GM12878 (cell line): Measurements from ENCODE around the gene AP3S1. TPM values are rescaled to one million over a fixed set of nuclear protein-coding genes. Genes with fewer than 3 reads are reported as not detected.

ENCODE experiments used
- ATAC-seq: fragments of 200-7000 bp; cut with Tn5 transposase; 3 replicates; pipeline ENCODE4 v1.9.1; 2020; ENCODE audit warnings: mild to moderate bottlenecking, moderate library complexity
- BruUV-seq: library from RNA; stranded (reverse); fragments of 400-500 nt; replicated peaks from 2 replicates; lab custom pipeline; 2021; lab: Mats Ljungman, UMichigan
- CTCF ChIA-PET: fragments of 300-600 bp; sonication (Branson Sonifier 250); formaldehyde crosslinking; extraction: SDS; loops from one replicate; lab custom pipeline; 2021; ENCODE audit warnings: inconsistent platforms; lab: Yijun Ruan, JAX
- POLR2A ChIA-PET: fragments of 350-600 bp; formaldehyde crosslinking; extraction: SDS; loops from one replicate; lab custom pipeline; 2021; ENCODE audit warnings: inconsistent platforms; lab: Charles Lee
- RAD21 ChIA-PET: fragments of 300-600 bp; sonication (Branson Sonifier 250); formaldehyde crosslinking; loops from one replicate; lab custom pipeline; 2023; ENCODE audit warnings: antibody characterized with exemption; ENCODE audit not compliant: unreplicated experiment; lab: Charles Lee
- SMC1A ChIA-PET: fragments of 300-600 bp; sonication (Branson Sonifier 250); formaldehyde crosslinking; loops from one replicate; lab custom pipeline; 2023; ENCODE audit not compliant: unreplicated experiment, uncharacterized antibody; lab: Charles Lee
- DNase-seq: peaks from one replicate; pipeline ENCODE4 v3.0.0-alpha.2; 2011; ENCODE audit warnings: low read depth, low spot score
- FAIRE-seq: peaks from 3 replicates; lab custom pipeline; 2011; peaks lifted over from hg19 to GRCh38; lab: Jason Lieb, UNC
- H2AFZ ChIP-seq: 2 replicates; pipeline ENCODE4 v1.6.0; 2011; ENCODE audit warnings: low read depth, low read length, control low read depth; ENCODE audit not compliant: control insufficient read depth
- H3K27ac ChIP-seq: 2 replicates; pipeline ENCODE4 v1.5.1; 2011; ENCODE audit warnings: control low read depth; ENCODE audit not compliant: control insufficient read depth, insufficient read depth
- H3K27me3 ChIP-seq, 2 experiments: replicated peaks in 1 of 2; 2 replicates each; pipeline versions ENCODE4 v1.6.0 to v1.6.1; 2011; ENCODE audit warnings: low read length in 1 of 2; ENCODE audit not compliant: control insufficient read depth in 2 of 2, insufficient read depth in 2 of 2
- H3K36me3 ChIP-seq, 2 experiments: 2 replicates each; pipeline ENCODE4 v1.5.1; 2011; ENCODE audit warnings: low read length in 1 of 2; ENCODE audit not compliant: control insufficient read depth in 2 of 2, insufficient read depth in 2 of 2
- H3K4me1 ChIP-seq: 2 replicates; pipeline ENCODE4 v1.6.1; 2011; ENCODE audit warnings: mild to moderate bottlenecking, low read length, moderate library complexity, mixed read lengths; ENCODE audit not compliant: control insufficient read depth, insufficient read depth
- H3K4me2 ChIP-seq: 2 replicates; pipeline ENCODE4 v1.6.0; 2011; ENCODE audit warnings: control low read depth; ENCODE audit not compliant: control insufficient read depth, insufficient read depth
- H3K4me3 ChIP-seq: fragments of 200-600 bp; sonication (generic); 2 replicates; pipeline ENCODE4 v1.5.1; 2016
- H3K79me2 ChIP-seq: 2 replicates; pipeline ENCODE4 v1.6.0; 2011; ENCODE audit warnings: low read length; ENCODE audit not compliant: control insufficient read depth, insufficient read depth
- H3K9ac ChIP-seq: 2 replicates; pipeline ENCODE4 v1.8.0; 2011; ENCODE audit warnings: low read length, control low read depth, mixed read lengths; ENCODE audit not compliant: control insufficient read depth, insufficient read depth
- H3K9me3 ChIP-seq: replicated peaks from 3 replicates; pipeline ENCODE4 v1.5.1; 2011; ENCODE audit warnings: mild to moderate bottlenecking, low read length; ENCODE audit not compliant: control insufficient read depth, insufficient read depth
- H4K20me1 ChIP-seq: 2 replicates; pipeline ENCODE4 v1.6.0; 2011; ENCODE audit not compliant: control insufficient read depth, insufficient read depth
- EZH2 ChIP-seq: IDR thresholded peaks from 2 replicates; pipeline ENCODE4 v1.6.1; 2012; ENCODE audit warnings: low read depth, mild to moderate bottlenecking, control low read depth, inconsistent platforms, low read length, borderline replicate concordance; ENCODE audit not compliant: control insufficient read depth
- FOS ChIP-seq: IDR thresholded peaks from 3 replicates; pipeline ENCODE4 v1.6.1; 2011; ENCODE audit warnings: borderline replicate concordance; ENCODE audit not compliant: insufficient read length; ENCODE audit errors: extremely low read depth
- IKZF2 ChIP-seq, 2 experiments: fragments of 450-650 bp; IDR thresholded peaks; 2 replicates each; pipeline ENCODE4 v1.6.1; 2017; ENCODE audit warnings: mild to moderate bottlenecking in 2 of 2, moderate library complexity in 2 of 2
- IRF3 ChIP-seq: fragments of 450-650 bp; IDR thresholded peaks from 2 replicates; pipeline ENCODE4 v1.6.1; 2014; ENCODE audit warnings: mild to moderate bottlenecking
- KDM1A ChIP-seq: fragments of 200-600 bp; sonication (generic); IDR thresholded peaks from 2 replicates; pipeline ENCODE4 v1.6.1; 2016; ENCODE audit warnings: borderline replicate concordance
- MTA2 ChIP-seq: fragments of 450-650 bp; IDR thresholded peaks from 2 replicates; pipeline ENCODE4 v1.6.1; 2016; ENCODE audit warnings: low read depth, mild to moderate bottlenecking, moderate library complexity
- MTA3 ChIP-seq: IDR thresholded peaks from 2 replicates; pipeline ENCODE4 v1.6.1; 2012; ENCODE audit warnings: low read length, inconsistent platforms, borderline replicate concordance
- NBN ChIP-seq: fragments of 450-650 bp; IDR thresholded peaks from 2 replicates; pipeline ENCODE4 v1.6.1; 2016
- NFXL1 ChIP-seq: fragments of 450-650 bp; IDR thresholded peaks from 2 replicates; pipeline ENCODE4 v1.6.1; 2017; ENCODE audit warnings: antibody characterized with exemption, mild to moderate bottlenecking, borderline replicate concordance
- NR2C1 ChIP-seq: fragments of 450-650 bp; IDR thresholded peaks from 2 replicates; pipeline ENCODE4 v1.6.1; 2017; ENCODE audit warnings: antibody characterized with exemption, mild to moderate bottlenecking, moderate library complexity
- NR2C2 ChIP-seq: IDR thresholded peaks from 2 replicates; pipeline ENCODE4 v1.6.1; 2011; ENCODE audit warnings: borderline replicate concordance, low read depth; ENCODE audit not compliant: control insufficient read depth, insufficient read length
- NR2F1 ChIP-seq: fragments of 450-650 bp; conservative IDR thresholded peaks from 2 replicates; pipeline ENCODE4 v1.6.1; 2017; ENCODE audit warnings: mild to moderate bottlenecking
- PAX5 ChIP-seq: IDR thresholded peaks from 2 replicates; pipeline ENCODE4 v1.6.1; 2011; ENCODE audit warnings: low read depth, low read length, borderline replicate concordance
- SIN3A ChIP-seq: IDR thresholded peaks from 2 replicates; pipeline ENCODE4 v1.6.1; 2012; ENCODE audit warnings: low read depth, low read length, improper control_type of control experiment
- SREBF2 ChIP-seq: IDR thresholded peaks from 2 replicates; pipeline ENCODE4 v1.6.1; 2012; ENCODE audit warnings: mild to moderate bottlenecking, low read length
- ZNF622 ChIP-seq: fragments of 450-650 bp; IDR thresholded peaks from 2 replicates; pipeline ENCODE4 v1.6.1; 2017; ENCODE audit warnings: mild to moderate bottlenecking, inconsistent platforms
- ZSCAN29 ChIP-seq: fragments of 450-650 bp; IDR thresholded peaks from 2 replicates; pipeline ENCODE4 v1.6.1; 2017; ENCODE audit warnings: mild to moderate bottlenecking, moderate library complexity
- WGBS: methylation state at CpG from one replicate; pipeline ENCODE4 v1.1.6; 2016; ENCODE audit warnings: low lambda C conversion rate; ENCODE audit not compliant: insufficient replicate concordance, insufficient coverage; ENCODE audit errors: missing lambda C conversion rate; 5-methylcytosine and 5-hydroxymethylcytosine counted together
- in situ Hi-C: fragments of 300-500 bp; cut with MboI; formaldehyde crosslinking; loops from 9 replicates; pipeline ENCODE4 v1.14.3; 2018; ENCODE audit warnings: mixed read lengths
- intact Hi-C: fragments of 100-400 bp; cut with micrococcal nuclease; formaldehyde crosslinking; loops from one replicate; pipeline ENCODE4 v1.14.2; 2022; ENCODE audit not compliant: unreplicated experiment
- polyA plus RNA-seq, 11 experiments: library from polyadenylated mRNA; depleted of rRNA in 4 of 11; unstranded in 6 of 11; stranded (reverse) in 5 of 11; fragments of >200 nt; fragmentation: Nextera tagmentation in 4 of 11; fragmentation: Illumina TruSeq in 1 of 11; extraction: Ambion mirVana in 4 of 11; extraction: Trizol in 1 of 11; gene quantifications; 1 replicate in 1 of 11; 2 replicates in 10 of 11; pipeline versions ENCODE4 v1.2.1 to v1.2.3, GENCODE V29; 2011 to 2016; ENCODE audit warnings: inconsistent platforms in 2 of 11, missing spikeins in 2 of 11, low read depth in 1 of 11
- total RNA-seq, 4 experiments: library from RNA; depleted of rRNA in 3 of 4; stranded (reverse); fragments of >200 nt in 3 of 4; fragmentation: Illumina TruSeq in 1 of 4; extraction: Trizol in 1 of 4; gene quantifications; 2 replicates each; pipeline versions ENCODE4 v1.2.1 to v1.2.3, GENCODE V29; 2013 to 2021
- TF ChIP-seq, protein P1 (sequence below): fragments of 450-650 bp; IDR thresholded peaks from 2 replicates; pipeline ENCODE4 v1.6.1; 2018; ENCODE audit warnings: borderline replicate concordance, mild to moderate bottlenecking; ENCODE audit not compliant: partially characterized antibody

AP3S1 gene
- total and polyA plus RNA-seq, 10 of the 15 experiments (the other 5 are each of a cell fraction or from before 2014, with no cell fraction given), result 36.4 to 137 (median 67.5) TPM

GRCh38 chr5:115952588-115952987, 110.9 kb downstream of the AP3S1 start:
- Histone ChIP-seq H3K27me3 (peaks cover 0 to 2% of the 10 kb centered on the region in 2 experiments; a peak in 1 of 4 replicates), H3K4me1 (no peaks in the 10 kb centered on the region), H3K27ac (no peak overlapping the region), H3K36me3 (no peaks in the 10 kb centered on the region), H3K4me2 (no peak overlapping the region), H2AFZ (no peak overlapping the region), H3K9ac (no peak overlapping the region), H3K4me3 (no peak overlapping the region), H3K9me3 (no peaks in the 10 kb centered on the region), H3K79me2 (no peaks in the 10 kb centered on the region), H4K20me1 (no peaks in the 10 kb centered on the region)
- CTCF ChIA-PET, result no interaction called here
- intact Hi-C loops (no loop called here), in situ Hi-C loops (no loop called here)
- DNase-seq (no peak), ATAC-seq (no peak), FAIRE-seq (no peak)
- RAD21 ChIA-PET, result interaction anchor here (0.8 kb wide), 1 partner anchor 9 kb away, joined by 3 read pairs; no protein-coding TSS in a partner anchor
- TF ChIP-seq SIN3A (no peak), EZH2 (no peak), ZSCAN29 (no peak), KDM1A (no peak), ZNF622 (no peak), IRF3 (no peak), PAX5 (no peak), NBN (no peak)
- SMC1A ChIA-PET, result interaction anchor here (1.9 kb wide), 1 partner anchor 25 kb away, joined by 4 read pairs; no protein-coding TSS in a partner anchor
- POLR2A ChIA-PET, result no interaction called here
- no TSS peak for BruUV-seq
- WGBS, result 38% methylated on average over 4 of the region's 4 CpGs

DNA sequence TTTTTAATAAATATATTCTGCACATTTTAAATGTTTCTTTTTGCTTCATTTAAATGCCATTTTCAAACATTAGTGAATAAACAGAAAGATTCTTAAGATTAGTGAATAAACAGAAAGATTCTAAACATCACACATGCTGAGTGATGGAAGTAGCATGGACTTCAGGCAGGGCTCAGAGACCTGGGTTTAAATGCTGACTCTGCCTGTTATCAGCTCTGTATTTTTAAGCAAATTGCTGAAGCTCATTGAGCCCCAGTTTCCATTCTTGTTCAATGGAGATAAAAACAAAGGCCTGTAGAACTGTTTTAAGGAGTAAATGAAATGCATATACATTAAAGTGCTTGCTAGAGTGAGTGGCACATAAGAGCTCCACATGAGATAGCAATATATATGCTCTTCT, 112.4 kb downstream of the AP3S1 start:
- H4K20me1 ChIP-seq, result no peaks in the 10 kb centered on the region
- H3K79me2 ChIP-seq, result no peaks in the 10 kb centered on the region
- H3K4me3 ChIP-seq, result no peak overlapping the region
- no peak overlapping the region for H3K27ac ChIP-seq
- no peaks in the 10 kb centered on the region for H3K4me1 ChIP-seq
- RAD21 ChIA-PET, result no interaction called here
- intact Hi-C loops (no loop called here), in situ Hi-C loops (no loop called here)
- POLR2A ChIA-PET, result no interaction called here
- SMC1A ChIA-PET, result interaction anchor here (1.9 kb wide), 1 partner anchor 26 kb away, joined by 4 read pairs; no protein-coding TSS in a partner anchor
- no peak for DNase-seq
- H3K9ac ChIP-seq, result no peak overlapping the region
- H2AFZ ChIP-seq, result no peak overlapping the region
- CTCF ChIA-PET, result no interaction called here
- no TSS peak for BruUV-seq
- no peak overlapping the region for H3K4me2 ChIP-seq
- no peak for ATAC-seq
- H3K36me3 ChIP-seq, result no peaks in the 10 kb centered on the region
- H3K27me3 ChIP-seq, result peaks cover 0 to 2% of the 10 kb centered on the region in 2 experiments; a peak in 1 of 4 replicates
- no peaks in the 10 kb centered on the region for H3K9me3 ChIP-seq
- no peak for FAIRE-seq
- TF ChIP-seq NFXL1 (no peak), NR2C2 (no peak), NR2F1 (no peak), IKZF2 (IDR thresholded peaks at IDR 0.05) (no peak), MTA2 (no peak), SIN3A (no peak), EZH2 (no peak), NR2C1 (no peak), SREBF2 (no peak), MTA3 (no peak), FOS (no peak)
- TF ChIP-seq, protein P1, sequence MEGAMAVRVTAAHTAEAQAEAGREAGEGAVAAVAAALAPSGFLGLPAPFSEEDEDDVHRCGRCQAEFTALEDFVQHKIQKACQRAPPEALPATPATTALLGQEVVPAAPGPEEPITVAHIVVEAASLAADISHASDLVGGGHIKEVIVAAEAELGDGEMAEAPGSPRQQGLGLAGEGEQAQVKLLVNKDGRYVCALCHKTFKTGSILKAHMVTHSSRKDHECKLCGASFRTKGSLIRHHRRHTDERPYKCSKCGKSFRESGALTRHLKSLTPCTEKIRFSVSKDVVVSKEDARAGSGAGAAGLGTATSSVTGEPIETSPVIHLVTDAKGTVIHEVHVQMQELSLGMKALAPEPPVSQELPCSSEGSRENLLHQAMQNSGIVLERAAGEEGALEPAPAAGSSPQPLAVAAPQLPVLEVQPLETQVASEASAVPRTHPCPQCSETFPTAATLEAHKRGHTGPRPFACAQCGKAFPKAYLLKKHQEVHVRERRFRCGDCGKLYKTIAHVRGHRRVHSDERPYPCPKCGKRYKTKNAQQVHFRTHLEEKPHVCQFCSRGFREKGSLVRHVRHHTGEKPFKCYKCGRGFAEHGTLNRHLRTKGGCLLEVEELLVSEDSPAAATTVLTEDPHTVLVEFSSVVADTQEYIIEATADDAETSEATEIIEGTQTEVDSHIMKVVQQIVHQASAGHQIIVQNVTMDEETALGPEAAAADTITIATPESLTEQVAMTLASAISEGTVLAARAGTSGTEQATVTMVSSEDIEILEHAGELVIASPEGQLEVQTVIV, result no peak
